ENCODE results near the gene KANSL1. TPM values are rescaled to one million over a fixed set of nuclear protein-coding genes. Genes with fewer than 3 reads are reported as not detected.

The KANSL1 gene
- polyA plus RNA-seq, 1 donor from 2014 or later: 65.0 TPM

DNA sequence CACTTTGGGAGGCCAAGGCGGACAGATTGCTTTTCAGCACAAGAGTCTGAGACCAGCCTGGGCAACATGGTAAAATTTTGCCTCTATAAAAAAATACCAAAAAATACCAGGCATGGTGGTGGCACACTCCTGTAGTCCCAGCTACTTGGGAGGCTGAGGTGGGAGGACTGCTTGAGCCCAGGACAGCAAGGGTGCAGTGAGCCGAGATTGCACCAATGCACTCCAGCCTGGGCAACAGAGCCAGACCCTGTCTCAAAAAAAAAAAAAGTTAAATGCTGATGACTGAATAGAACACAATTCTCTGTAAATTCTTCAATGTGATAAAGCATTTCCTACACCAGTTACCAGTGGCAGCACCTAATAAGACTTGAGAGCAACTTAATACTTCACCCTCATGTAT is 65.7 kb downstream of the KANSL1 start:
- Histone ChIP-seq H4K20me1 (ENCODE audit: insufficient read depth) (peaks cover 49% of the 10 kb centered on the region), H3F3A (ENCODE audit: insufficient read depth, low read length, poor library complexity, severe bottlenecking) (no peaks in the 10 kb centered on the region), H3K27me3 (ENCODE audit: insufficient read depth, low read depth, low read length) (no peaks in the 10 kb centered on the region), H3K9me3 (ENCODE audit: low read length) (no peaks in the 10 kb centered on the region), H3K4me3 (ENCODE audit: low read length) (no peak overlapping the region), H2AFZ (ENCODE audit: low read depth, low read length) (no peak overlapping the region), H3K9ac (ENCODE audit: low read length) (no peak overlapping the region), H3K9me2 (ENCODE audit: insufficient read depth, low read length) (no peaks in the 10 kb centered on the region), H3K36me3 (ENCODE audit: insufficient read depth, low read length) (no peaks in the 10 kb centered on the region), H3K27ac (ENCODE audit: low read length) (no peak overlapping the region), H3K4me2 (ENCODE audit: low read length) (no peak overlapping the region), H3K79me2 (replicated peaks; ENCODE audit: insufficient read depth, low read length) (peaks cover 96% of the 10 kb centered on the region)
- no peak for TF ChIP-seq TAF1 (IDR thresholded peaks at IDR 0.05; ENCODE audit: low read depth)
- TF ChIP-seq, protein P1, sequence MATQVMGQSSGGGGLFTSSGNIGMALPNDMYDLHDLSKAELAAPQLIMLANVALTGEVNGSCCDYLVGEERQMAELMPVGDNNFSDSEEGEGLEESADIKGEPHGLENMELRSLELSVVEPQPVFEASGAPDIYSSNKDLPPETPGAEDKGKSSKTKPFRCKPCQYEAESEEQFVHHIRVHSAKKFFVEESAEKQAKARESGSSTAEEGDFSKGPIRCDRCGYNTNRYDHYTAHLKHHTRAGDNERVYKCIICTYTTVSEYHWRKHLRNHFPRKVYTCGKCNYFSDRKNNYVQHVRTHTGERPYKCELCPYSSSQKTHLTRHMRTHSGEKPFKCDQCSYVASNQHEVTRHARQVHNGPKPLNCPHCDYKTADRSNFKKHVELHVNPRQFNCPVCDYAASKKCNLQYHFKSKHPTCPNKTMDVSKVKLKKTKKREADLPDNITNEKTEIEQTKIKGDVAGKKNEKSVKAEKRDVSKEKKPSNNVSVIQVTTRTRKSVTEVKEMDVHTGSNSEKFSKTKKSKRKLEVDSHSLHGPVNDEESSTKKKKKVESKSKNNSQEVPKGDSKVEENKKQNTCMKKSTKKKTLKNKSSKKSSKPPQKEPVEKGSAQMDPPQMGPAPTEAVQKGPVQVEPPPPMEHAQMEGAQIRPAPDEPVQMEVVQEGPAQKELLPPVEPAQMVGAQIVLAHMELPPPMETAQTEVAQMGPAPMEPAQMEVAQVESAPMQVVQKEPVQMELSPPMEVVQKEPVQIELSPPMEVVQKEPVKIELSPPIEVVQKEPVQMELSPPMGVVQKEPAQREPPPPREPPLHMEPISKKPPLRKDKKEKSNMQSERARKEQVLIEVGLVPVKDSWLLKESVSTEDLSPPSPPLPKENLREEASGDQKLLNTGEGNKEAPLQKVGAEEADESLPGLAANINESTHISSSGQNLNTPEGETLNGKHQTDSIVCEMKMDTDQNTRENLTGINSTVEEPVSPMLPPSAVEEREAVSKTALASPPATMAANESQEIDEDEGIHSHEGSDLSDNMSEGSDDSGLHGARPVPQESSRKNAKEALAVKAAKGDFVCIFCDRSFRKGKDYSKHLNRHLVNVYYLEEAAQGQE (IDR thresholded peaks at IDR 0.05; ENCODE audit: borderline replicate concordance): no peak
- no peak for TF ChIP-seq RAD21 (conservative IDR thresholded peaks at IDR 0.05)
- TF ChIP-seq, protein P2, sequence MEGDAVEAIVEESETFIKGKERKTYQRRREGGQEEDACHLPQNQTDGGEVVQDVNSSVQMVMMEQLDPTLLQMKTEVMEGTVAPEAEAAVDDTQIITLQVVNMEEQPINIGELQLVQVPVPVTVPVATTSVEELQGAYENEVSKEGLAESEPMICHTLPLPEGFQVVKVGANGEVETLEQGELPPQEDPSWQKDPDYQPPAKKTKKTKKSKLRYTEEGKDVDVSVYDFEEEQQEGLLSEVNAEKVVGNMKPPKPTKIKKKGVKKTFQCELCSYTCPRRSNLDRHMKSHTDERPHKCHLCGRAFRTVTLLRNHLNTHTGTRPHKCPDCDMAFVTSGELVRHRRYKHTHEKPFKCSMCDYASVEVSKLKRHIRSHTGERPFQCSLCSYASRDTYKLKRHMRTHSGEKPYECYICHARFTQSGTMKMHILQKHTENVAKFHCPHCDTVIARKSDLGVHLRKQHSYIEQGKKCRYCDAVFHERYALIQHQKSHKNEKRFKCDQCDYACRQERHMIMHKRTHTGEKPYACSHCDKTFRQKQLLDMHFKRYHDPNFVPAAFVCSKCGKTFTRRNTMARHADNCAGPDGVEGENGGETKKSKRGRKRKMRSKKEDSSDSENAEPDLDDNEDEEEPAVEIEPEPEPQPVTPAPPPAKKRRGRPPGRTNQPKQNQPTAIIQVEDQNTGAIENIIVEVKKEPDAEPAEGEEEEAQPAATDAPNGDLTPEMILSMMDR (IDR thresholded peaks at IDR 0.05; ENCODE audit: poor library complexity, severe bottlenecking): no peak
- TF ChIP-seq MXI1 (conservative IDR thresholded peaks at IDR 0.05; ENCODE audit: poor library complexity, severe bottlenecking): no peak
- no peak for TF ChIP-seq SMC3 (conservative IDR thresholded peaks at IDR 0.05; ENCODE audit: poor library complexity)
- TF ChIP-seq EP300 (conservative IDR thresholded peaks at IDR 0.05; ENCODE audit: poor library complexity, severe bottlenecking): no peak
- no peak for TF ChIP-seq POLR2AphosphoS5 (IDR thresholded peaks at IDR 0.05)
- TF ChIP-seq EZH2 (IDR thresholded peaks at IDR 0.05; ENCODE audit: borderline replicate concordance, insufficient read depth, low read length, poor library complexity, severe bottlenecking): no peak

DNA sequence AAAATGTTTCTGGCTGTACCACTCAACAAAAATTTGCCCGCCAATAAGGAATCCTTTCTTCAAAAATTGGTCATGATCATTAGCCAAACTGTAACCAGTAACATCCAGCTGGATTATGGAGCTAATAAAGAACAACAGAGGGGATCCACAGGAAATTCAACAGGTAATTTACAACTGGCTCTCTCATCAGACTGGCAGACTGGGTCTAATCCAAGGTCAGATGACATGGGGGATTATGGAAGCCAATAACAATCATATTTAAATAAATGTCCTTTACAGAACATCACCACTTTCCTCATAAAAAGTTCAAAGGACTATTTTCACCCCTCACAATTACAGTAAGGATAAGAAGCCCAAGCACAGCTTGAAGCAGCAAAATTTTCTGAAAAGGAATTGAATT is 66.4 kb downstream of the KANSL1 start:
- Histone ChIP-seq H3K36me3 (ENCODE audit: insufficient read depth, low read length) (no peaks in the 10 kb centered on the region), H3K79me2 (replicated peaks; ENCODE audit: insufficient read depth, low read length) (peaks cover 96% of the 10 kb centered on the region), H3K27ac (ENCODE audit: low read length) (no peak overlapping the region), H3K27me3 (ENCODE audit: insufficient read depth, low read depth, low read length) (no peaks in the 10 kb centered on the region), H3F3A (ENCODE audit: insufficient read depth, low read length, poor library complexity, severe bottlenecking) (no peaks in the 10 kb centered on the region), H3K4me2 (ENCODE audit: low read length) (no peak overlapping the region), H2AFZ (ENCODE audit: low read depth, low read length) (no peak overlapping the region), H3K4me3 (ENCODE audit: low read length) (no peak overlapping the region), H3K9me2 (ENCODE audit: insufficient read depth, low read length) (no peaks in the 10 kb centered on the region), H4K20me1 (ENCODE audit: insufficient read depth) (peaks cover 48% of the 10 kb centered on the region), H3K9me3 (ENCODE audit: low read length) (no peaks in the 10 kb centered on the region), H3K9ac (ENCODE audit: low read length) (no peak overlapping the region)
- TF ChIP-seq SMC3 (conservative IDR thresholded peaks at IDR 0.05; ENCODE audit: poor library complexity) (no peak), MXI1 (conservative IDR thresholded peaks at IDR 0.05; ENCODE audit: poor library complexity, severe bottlenecking) (no peak), TAF1 (IDR thresholded peaks at IDR 0.05; ENCODE audit: low read depth) (no peak), RAD21 (conservative IDR thresholded peaks at IDR 0.05) (no peak), EZH2 (IDR thresholded peaks at IDR 0.05; ENCODE audit: borderline replicate concordance, insufficient read depth, low read length, poor library complexity, severe bottlenecking) (no peak), EP300 (conservative IDR thresholded peaks at IDR 0.05; ENCODE audit: poor library complexity, severe bottlenecking) (no peak), POLR2AphosphoS5 (IDR thresholded peaks at IDR 0.05) (no peak)
- TF ChIP-seq, protein P1 (IDR thresholded peaks at IDR 0.05; ENCODE audit: borderline replicate concordance): no peak
- TF ChIP-seq, protein P2 (IDR thresholded peaks at IDR 0.05; ENCODE audit: poor library complexity, severe bottlenecking): no peak
